Parathyroid adenoma (tissue), 2 donors: ENCODE results near the gene TXNRD2.

Source experiments
- H2AFZ ChIP-seq: fragments of 300-600 bp; sonication (generic); one replicate; pipeline ENCODE4 v1.7.0; 2017; ENCODE audit warnings: antibody characterized with exemption, mild to moderate bottlenecking
- H3K27ac ChIP-seq: fragments of 300-600 bp; sonication (generic); one replicate; pipeline ENCODE4 v1.7.0; 2017
- H3K27me3 ChIP-seq: fragments of 300-600 bp; sonication (generic); one replicate; pipeline ENCODE4 v1.7.0; 2017; ENCODE audit warnings: low read length; ENCODE audit not compliant: control insufficient read depth, insufficient read depth
- H3K36me3 ChIP-seq: fragments of 300-600 bp; sonication (generic); one replicate; pipeline ENCODE4 v1.7.0; 2017; ENCODE audit warnings: low read length; ENCODE audit not compliant: control insufficient read depth, insufficient read depth
- H3K4me1 ChIP-seq: fragments of 300-600 bp; sonication (generic); one replicate; pipeline ENCODE4 v1.7.0; 2017; ENCODE audit warnings: control low read depth
- H3K4me2 ChIP-seq: fragments of 300-600 bp; sonication (generic); one replicate; pipeline ENCODE4 v1.7.0; 2017; ENCODE audit warnings: low read length
- H3K4me3 ChIP-seq: fragments of 300-600 bp; sonication (generic); one replicate; pipeline ENCODE4 v1.7.0; 2017; ENCODE audit warnings: low read depth, low read length
- H3K79me2 ChIP-seq: fragments of 300-600 bp; sonication (generic); one replicate; pipeline ENCODE4 v1.7.0; 2017; ENCODE audit warnings: control low read depth
- H3K9ac ChIP-seq: fragments of 300-600 bp; sonication (generic); one replicate; pipeline ENCODE4 v1.7.0; 2017; ENCODE audit warnings: mild to moderate bottlenecking
- H3K9me3 ChIP-seq: fragments of 300-600 bp; sonication (generic); one replicate; pipeline ENCODE4 v1.7.0; 2017; ENCODE audit warnings: low read length; ENCODE audit not compliant: control insufficient read depth
- TF ChIP-seq, protein P1 (sequence below): fragments of 300-600 bp; sonication (generic); IDR thresholded peaks from one replicate; pipeline ENCODE4 v1.7.0; 2017; ENCODE audit warnings: antibody characterized with exemption, mild to moderate bottlenecking
- donor health status: primary hyperparathyroidism.

Gene TXNRD2

DNA sequence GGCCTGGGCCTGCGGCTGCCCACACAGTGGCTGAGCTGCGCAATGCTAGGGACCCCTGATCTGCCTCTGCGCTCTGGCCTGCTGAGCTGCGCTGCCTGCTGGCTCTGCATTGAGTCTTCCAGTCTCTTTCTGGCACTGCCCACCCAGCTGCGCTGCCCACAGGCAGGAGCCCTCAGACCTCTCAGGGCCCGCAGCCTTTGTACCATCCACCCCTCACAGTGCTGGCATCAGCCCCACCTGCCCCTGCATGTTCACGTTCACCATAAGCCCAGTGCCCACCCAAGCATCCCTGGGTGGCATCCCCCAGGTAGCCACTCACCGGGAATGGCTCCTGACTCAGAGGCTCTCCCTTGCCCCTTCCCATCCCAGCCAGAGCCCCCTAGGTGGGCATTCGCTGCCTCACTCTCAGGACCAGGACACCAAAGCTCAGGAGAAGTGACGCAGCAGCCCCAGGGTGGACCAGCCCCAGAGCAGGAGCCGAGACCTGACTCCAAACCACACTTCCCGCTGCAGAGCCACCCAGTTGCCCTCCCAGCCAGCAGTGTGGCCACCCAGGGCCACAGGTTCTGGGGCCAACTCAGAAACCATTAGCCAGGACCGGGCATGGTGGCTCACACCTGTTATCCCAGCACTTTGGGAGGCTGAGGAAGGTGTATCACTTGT lies 21.8 kb downstream of the TXNRD2 start:
- Histone ChIP-seq H2AFZ (no peak overlapping the region), H3K79me2 (no peaks in the 10 kb centered on the region), H3K9me3 (no peaks in the 10 kb centered on the region), H3K27ac (no peak overlapping the region), H3K9ac (no peak overlapping the region), H3K36me3 (no peaks in the 10 kb centered on the region), H3K4me1 (no peaks in the 10 kb centered on the region), H3K4me3 (no peak overlapping the region), H3K4me2 (no peak overlapping the region), H3K27me3 (no peaks in the 10 kb centered on the region)
- TF ChIP-seq, protein P1, sequence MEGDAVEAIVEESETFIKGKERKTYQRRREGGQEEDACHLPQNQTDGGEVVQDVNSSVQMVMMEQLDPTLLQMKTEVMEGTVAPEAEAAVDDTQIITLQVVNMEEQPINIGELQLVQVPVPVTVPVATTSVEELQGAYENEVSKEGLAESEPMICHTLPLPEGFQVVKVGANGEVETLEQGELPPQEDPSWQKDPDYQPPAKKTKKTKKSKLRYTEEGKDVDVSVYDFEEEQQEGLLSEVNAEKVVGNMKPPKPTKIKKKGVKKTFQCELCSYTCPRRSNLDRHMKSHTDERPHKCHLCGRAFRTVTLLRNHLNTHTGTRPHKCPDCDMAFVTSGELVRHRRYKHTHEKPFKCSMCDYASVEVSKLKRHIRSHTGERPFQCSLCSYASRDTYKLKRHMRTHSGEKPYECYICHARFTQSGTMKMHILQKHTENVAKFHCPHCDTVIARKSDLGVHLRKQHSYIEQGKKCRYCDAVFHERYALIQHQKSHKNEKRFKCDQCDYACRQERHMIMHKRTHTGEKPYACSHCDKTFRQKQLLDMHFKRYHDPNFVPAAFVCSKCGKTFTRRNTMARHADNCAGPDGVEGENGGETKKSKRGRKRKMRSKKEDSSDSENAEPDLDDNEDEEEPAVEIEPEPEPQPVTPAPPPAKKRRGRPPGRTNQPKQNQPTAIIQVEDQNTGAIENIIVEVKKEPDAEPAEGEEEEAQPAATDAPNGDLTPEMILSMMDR, result no peak

DNA sequence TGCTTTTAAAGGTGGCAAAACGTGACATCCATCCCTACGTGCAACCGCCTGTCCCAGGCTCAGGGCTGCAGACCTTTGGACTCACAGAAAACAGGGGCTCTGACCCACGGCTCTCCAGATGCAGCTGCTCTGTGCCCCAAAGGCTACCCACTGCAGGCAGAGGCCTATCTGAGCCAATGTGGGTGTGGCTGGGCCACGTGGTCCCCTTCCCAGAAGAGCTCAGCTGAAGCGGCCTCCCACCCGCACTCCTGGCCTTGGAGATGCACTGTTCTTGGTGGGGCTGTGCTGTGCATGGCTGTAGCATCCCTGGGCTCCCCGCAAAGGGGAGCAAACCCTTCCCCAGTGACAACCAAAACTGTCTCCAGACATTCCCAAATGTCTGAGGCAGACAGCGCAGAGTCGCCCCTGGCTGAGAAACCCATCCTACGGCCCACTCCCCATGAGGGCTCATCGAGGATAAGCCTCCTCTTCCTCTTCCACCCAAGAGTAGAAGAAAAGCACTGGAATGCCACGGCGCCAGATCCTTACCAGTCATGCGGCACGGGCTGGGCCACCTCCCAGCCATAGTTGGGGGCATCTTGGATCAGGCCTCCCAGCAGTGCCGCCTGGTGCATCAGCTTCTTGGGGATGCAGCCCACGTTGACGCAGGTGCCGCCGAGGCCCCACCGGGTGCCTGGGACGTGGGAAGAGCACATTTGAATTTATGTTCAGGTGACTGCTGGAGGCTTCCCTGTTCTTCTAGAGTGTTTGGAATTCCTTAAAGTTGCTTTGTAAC lies 23.1 kb downstream of the TXNRD2 start:
- H3K4me1 ChIP-seq, result no peaks in the 10 kb centered on the region
- H3K9ac ChIP-seq, result no peak overlapping the region
- H3K27me3 ChIP-seq, result no peaks in the 10 kb centered on the region
- H2AFZ ChIP-seq, result no peak overlapping the region
- H3K4me2 ChIP-seq, result no peak overlapping the region
- TF ChIP-seq, protein P1, result no peak
- no peaks in the 10 kb centered on the region for H3K36me3 ChIP-seq
- no peak overlapping the region for H3K27ac ChIP-seq
- H3K9me3 ChIP-seq, result no peaks in the 10 kb centered on the region
- H3K79me2 ChIP-seq, result no peaks in the 10 kb centered on the region
- H3K4me3 ChIP-seq, result no peak overlapping the region

DNA sequence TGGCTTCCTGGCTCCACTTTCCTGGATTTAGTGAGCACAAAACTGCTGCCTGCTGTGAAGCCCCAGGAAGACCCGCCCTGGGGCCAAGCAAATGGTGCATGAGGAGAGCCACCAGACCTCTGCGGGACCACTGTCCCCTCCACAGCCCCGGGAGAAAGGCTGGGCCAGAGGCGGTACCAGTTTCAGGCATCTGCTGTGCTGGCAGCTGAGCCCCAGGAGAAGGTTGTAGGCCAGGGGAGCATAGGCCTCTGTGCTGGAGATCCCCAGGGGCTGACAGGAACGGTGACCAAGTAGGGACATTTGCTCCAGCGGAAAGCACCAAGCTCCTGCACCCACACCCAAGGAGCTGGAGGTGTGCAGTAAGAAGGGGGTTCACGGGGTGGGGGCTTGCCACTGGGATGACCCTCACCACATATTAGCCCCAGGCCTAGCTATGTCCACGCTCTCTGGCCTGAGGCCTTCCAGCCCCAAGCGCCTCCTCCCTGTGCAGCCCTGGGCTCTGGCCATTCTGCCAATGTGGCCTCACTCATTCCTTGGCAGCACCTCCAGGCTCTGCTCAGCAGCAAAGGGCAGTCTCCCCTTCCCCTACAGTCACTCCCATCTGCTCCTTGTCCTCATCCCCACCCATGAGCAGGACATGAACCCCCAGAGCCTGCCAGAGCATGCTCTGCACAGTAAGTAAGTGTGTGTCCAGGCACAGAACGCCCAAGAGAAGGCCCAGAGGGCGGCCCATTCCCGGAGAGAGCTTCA lies 24.1 kb downstream of the TXNRD2 start:
- Histone ChIP-seq H2AFZ (no peak overlapping the region), H3K9me3 (no peaks in the 10 kb centered on the region), H3K4me1 (no peaks in the 10 kb centered on the region), H3K4me3 (no peak overlapping the region), H3K27me3 (no peaks in the 10 kb centered on the region), H3K79me2 (no peaks in the 10 kb centered on the region), H3K36me3 (no peaks in the 10 kb centered on the region), H3K27ac (no peak overlapping the region), H3K4me2 (no peak overlapping the region), H3K9ac (no peak overlapping the region)
- TF ChIP-seq, protein P1, result no peak

DNA sequence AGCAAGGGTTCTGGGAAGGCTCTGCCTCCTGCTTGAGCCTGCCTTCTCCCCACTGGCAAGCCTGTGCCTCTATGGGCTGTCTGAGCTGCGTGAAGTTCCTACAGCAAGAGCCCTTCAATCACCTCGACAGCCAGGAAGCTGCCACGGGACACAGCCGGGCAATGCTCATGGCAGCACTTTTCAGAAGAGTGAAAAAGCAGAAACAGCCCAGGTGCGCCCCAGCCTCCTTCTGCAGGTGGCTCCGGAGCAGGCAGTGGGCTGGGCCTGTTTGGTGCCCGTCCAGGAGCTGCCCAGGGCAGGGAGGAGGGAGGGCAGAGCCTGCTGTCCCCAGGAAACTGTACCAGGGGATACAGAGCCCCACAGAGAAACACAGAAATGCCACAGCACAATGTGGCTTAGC lies 24.7 kb downstream of the TXNRD2 start:
- Histone ChIP-seq H3K36me3 (no peaks in the 10 kb centered on the region), H3K9me3 (no peaks in the 10 kb centered on the region), H3K27ac (no peak overlapping the region), H3K9ac (no peak overlapping the region), H2AFZ (no peak overlapping the region), H3K4me2 (no peak overlapping the region), H3K4me1 (no peaks in the 10 kb centered on the region), H3K4me3 (no peak overlapping the region), H3K27me3 (no peaks in the 10 kb centered on the region), H3K79me2 (no peaks in the 10 kb centered on the region)
- TF ChIP-seq, protein P1, result no peak
